Inflammatory macrophage (primary cell): ENCODE data around the gene SRBD1.
A peak's percentile ranks its signal among the peaks of the same experiment; 100 is the strongest.

Source experiments
- DNase-seq, 2 donors: peaks; one replicate each; pipeline ENCODE4 v3.0.0-alpha.2; 2020 to 2022
- total RNA-seq, 18 experiments: gene quantifications; one replicate each; lab custom pipeline; 2026; ENCODE audit warnings: mixed read lengths in 6 of 18, inconsistent platforms in 2 of 18; lab: John Stamatoyannopoulos, UW

SRBD1 gene, protein sequence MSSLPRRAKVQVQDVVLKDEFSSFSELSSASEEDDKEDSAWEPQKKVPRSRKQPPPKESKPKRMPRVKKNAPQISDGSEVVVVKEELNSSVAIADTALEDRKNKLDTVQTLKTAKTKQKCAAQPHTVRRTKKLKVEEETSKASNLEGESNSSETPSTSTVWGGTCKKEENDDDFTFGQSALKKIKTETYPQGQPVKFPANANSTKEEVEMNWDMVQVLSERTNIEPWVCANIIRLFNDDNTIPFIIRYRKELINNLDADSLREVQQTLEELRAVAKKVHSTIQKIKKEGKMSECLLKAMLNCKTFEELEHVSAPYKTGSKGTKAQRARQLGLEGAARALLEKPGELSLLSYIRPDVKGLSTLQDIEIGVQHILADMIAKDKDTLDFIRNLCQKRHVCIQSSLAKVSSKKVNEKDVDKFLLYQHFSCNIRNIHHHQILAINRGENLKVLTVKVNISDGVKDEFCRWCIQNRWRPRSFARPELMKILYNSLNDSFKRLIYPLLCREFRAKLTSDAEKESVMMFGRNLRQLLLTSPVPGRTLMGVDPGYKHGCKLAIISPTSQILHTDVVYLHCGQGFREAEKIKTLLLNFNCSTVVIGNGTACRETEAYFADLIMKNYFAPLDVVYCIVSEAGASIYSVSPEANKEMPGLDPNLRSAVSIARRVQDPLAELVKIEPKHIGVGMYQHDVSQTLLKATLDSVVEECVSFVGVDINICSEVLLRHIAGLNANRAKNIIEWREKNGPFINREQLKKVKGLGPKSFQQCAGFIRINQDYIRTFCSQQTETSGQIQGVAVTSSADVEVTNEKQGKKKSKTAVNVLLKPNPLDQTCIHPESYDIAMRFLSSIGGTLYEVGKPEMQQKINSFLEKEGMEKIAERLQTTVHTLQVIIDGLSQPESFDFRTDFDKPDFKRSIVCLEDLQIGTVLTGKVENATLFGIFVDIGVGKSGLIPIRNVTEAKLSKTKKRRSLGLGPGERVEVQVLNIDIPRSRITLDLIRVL
- total RNA-seq, result 10.3 to 52.6 (median 33.4) reads per million in 18 experiments

DNA sequence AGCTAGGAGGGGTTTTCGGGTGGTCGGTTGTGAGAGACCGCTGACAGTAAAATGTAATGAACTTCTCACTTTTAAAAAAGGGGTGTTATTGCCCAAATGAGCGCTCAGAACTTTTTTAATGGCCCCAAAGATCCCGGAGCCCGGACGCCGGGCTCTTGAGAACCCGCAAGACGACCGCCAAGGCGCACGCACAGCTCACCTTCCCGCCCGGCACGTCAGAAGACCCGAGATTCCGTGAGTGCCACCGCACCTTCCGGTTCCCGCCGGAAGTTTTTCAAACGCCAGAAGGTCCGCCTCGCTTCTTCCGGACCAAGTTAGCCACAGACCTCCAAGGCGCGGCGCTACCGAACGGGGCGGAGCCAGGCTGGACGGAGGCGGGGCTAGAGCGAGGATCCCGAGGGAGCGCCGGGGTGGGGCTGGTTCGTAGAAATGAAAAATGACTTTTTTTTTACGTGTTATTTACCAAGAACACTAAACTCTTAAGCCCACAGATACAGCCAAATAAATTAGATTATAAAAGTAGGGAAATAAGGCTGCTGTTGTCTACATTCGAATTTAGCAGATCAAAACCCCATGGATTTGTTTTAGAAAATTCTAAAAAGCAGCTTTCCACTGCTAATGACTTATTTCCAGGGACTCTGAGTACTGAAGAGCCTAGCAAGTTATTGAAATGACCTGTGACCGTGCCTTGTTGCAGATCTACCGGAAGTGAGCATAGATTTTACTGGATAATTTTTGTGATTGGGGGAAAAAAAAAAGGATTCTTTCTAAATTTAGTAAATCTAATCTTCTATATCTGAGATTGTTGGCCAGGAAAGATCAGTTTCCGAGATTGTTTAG, at the start of gene SRBD1:
TSS of gene SRBD1 (minus strand) at position 248 of the 840 bp plus-strand sequence. CDS start 5,826 bp downstream, outside the sequence.
- peak; percentile 97 for DNase-seq

DNA sequence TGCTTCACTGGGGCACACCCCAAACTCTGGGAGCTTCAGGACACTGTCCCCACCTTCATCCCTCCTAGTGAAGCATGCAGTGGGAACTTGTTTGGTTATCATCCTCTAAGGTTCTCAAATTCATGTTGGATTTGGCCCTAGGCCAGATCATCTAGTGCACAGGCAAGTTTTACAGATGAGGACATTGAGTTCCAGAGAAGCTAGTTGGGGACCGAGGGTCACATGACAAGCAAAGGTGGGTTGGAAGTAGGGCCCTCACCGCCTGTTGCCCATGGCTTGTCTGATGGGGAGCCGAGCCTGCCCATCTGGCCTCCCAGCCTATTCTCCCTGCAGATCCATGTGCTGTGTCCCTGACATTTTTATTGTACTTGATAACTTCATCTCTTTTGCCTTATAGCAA, 43.2 kb upstream of the SRBD1 start:
- DNase-seq, result no peak

DNA sequence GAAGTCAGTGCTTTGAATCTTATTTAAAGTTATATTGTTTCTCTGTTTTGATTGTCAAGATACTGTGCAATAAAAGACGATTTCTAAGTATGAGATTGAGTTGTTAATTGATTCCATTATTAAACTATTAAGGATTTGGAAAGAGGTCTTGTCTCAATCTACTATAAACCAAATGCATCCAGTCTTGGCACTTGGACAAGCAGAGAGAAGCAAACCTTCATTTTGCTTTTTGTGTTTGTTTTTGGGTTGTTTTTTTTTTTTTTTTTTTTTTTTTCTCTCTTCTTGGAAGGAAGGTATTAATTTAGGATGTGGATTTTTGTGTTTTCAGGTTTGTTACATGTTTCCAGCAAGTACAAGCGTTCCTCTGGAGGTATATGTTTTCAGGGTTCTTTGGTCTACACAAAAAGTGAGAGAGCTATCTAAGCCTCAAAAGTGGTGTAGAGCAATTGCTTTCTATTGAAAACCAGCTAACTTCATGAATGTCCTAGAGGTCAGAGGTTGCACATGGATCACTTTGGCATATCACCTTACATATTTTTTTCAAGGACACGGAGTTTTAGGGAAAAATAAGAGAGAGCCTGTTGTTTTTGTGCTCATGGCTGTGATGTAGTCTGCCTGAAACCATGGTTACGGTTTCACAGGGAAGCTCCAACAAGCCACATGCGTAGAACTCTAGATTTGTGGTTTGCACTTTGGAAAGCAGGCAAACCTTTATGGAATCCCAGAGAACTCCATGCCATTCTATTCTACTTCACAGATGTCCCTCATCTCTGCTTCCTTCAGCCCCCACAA, 42.3 kb upstream of the SRBD1 start:
- DNase-seq, result no peak

DNA sequence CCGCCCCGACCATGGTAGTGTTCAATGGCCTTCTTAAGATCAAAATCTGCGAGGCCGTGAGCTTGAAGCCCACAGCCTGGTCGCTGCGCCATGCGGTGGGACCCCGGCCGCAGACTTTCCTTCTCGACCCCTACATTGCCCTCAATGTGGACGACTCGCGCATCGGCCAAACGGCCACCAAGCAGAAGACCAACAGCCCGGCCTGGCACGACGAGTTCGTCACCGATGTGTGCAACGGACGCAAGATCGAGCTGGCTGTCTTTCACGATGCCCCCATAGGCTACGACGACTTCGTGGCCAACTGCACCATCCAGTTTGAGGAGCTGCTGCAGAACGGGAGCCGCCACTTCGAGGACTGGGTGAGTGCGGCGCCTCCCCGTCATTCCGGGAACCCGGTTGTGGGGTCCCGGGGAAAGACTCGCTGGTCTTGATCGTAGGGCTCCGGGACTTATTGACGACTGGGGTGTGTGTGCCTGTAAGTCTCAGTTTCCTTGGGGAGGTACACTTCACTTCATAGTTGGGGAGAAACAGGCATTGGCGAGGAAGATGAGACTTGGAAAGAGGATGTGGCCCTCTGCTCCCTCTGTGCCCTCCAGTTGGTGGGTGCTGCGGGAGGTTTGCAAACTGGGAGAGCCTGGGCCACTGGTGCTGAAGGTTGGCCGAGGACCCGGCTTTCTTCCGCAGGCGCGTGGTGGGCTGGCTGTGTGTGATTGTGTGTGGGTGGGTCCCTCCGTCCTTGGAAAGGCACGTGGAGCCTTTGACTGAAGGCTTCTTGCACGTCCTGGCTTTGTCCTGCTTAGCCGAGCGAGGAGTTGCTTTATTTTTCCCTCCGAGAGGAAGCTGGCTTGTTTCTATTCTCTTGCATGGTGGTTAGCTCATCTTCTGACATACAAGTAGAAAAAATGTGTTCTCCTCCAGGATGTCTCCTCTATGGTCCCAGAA, 41.3 kb upstream of the SRBD1 start:
- peak; percentile 63 to 74 for DNase-seq

DNA sequence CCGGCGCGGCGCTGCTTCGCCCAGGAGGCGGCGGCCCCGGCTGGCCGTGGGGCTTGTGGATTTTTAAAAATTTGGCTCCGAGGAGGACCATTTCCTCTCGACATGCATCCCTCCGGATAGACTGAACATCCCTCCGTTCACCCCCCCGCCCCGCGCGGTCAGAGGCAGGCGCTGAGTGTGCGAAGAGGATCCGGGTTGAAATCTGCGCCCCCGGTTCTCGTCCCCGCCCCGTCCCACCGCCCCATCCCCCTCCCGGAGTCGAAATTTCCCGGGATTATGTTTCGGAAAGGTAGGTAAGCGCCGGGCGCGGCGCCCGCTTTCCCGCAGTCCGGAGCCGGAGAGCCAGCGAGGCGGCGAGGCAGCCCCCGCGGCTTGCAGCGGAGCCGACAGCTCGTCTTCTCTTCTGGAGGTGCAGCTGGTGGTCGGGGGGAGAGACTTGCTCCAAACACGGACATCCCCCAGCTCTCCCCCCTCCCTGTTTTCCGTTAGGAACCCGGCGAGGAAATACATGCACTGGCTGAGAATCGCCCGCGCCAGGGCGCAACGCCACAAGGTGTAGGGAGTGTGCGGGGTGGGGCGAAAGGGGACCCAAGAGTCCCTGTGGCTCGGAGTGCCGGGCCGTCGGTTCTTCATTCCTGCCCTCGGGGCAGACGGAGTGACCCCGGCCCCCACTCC, 40.5 kb upstream of the SRBD1 start, which contains the start of gene PRKCE:
TSS of gene PRKCE (plus strand) at position 261 of the 675 bp plus-strand sequence.
- DNase-seq, result no peak

DNA sequence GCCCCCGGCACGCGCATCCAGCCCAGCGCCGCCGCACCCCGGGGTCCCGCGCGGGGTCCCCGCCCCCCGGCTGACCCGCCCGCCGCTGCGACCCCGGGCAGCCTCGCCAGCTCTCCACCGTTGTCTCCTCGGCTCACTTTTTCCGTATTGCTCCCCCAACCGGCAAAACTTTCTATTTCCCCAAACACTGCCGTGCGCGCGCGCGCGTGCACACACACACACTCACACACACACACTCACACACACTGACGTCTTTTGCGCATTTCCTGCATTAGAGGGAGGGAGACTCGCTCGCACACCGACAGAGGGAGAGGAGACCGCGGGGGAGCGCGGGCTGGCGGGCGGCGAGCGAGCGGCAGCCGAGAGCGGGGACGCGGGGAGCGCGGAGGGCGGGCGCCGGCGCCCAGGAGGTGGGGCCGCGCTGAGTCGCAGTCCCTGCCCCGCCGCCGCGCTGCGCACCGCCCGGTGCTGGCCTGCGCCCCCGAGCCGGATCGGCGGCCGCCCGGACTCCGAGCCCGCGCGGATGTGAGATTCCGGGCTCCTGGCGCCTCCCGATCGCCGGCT, 39.9 kb upstream of the SRBD1 start:
- peak; percentile 93 to 94 for DNase-seq

DNA sequence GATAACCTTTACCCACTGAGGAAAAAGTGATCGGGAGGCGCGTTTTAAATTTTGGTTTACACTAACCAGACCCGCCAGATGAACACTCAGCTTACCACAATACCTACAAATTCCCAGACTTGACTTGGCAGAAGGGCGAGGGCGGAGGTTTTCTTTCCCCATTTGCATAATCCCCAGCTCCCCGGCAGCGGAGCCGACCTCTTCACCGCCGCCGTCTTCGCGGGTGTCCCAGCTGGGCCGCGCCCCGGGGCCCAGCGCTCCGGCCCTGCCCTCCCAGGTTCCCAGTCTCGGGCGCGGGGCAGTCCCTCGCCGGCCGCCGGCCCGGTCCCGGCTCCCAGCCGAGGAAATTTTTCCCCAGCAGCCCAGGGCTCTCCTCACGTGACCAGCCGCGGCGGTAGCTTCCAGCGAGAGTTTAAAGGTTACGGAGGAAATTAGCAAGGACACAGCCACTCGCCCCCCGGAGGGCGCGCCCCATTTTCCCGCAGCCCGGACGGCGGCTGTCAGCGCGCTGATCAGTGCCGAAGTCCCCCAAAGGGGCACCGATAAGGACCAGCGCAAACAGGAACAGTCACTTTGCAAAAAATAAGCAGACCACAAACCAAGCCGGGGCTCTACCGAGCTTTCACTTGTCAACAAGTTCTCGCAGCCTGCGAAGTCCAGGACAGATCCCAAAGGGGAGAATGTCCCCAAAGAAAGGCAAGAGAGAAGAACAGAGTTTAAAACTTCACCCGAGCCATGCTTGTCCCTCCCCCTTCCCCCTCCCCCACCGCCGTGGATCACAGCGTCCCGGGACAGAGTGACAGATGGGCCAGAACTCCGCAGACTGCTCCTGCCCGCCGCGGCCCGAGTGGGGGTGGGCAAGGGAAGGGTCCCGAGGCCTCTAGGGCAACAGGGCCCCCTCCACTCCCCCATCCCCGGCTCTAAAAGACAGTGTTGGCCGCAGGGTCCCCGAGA, 39.1 kb upstream of the SRBD1 start:
- peak; percentile 29 to 48 for DNase-seq

DNA sequence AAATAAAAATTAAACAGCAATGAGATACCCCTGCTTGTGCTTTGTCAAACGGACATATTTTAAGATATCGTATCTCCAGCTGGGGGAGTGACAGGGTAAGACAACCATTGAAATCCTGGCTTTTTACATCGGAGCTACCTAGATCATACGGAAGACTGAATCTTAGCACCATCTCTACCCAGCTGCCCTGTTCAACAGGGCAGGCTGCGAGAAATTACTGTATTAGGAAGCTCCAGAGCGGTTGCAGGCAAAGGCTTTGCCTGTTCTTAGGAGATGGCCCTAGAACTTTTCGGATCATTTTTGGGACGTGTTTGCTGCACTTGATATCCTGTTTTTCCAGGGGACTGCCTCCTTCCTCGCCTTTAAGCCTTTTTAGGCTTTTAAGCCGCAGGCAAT, 38.4 kb upstream of the SRBD1 start:
- peak in 1 of 2 donors; percentile 8 for DNase-seq

DNA sequence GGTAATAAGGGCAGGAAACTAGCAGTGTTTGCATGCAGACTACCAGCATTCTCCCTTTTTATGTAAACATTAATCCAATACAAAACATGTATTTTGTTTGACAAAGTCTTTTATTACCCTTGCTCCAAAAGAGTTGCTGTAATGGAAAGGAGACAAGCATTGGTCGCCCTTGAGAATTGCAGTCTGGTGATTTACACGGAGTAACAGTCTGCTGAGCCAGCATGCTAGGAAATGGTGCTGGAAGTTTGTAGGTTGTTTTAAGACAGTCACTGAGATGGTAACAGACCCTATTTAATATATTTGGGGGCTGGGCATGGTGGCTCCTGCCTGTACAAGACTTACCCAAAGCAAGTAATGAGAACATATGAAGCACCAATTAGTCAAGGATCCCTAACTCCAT, 37.6 kb upstream of the SRBD1 start:
- no peak for DNase-seq

DNA sequence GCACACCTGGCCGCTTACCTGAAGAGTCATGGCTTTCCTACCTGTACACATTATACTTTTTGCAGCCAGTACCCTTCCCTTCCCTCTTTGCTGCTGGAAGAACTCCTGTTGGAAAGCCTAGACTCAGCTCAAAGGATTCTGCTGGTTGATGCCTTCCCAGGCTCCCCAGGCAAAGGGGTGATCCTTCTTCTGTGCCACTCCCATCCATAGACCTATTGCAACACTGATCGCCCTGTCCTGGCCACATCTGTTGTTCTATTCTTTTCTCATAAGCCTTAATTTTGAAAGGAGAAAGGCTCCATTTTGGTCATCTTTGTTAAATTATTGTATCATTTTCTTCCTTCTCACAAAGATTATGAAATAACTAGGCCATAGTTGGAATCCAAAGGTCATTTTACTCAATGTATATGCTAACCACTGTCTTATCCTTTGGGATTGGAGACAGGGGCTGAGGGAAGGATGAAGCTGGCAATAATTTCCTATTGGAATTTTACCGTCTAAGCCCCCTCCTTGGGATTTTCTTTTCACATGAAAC, 37.0 kb upstream of the SRBD1 start:
- DNase-seq, result no peak

DNA sequence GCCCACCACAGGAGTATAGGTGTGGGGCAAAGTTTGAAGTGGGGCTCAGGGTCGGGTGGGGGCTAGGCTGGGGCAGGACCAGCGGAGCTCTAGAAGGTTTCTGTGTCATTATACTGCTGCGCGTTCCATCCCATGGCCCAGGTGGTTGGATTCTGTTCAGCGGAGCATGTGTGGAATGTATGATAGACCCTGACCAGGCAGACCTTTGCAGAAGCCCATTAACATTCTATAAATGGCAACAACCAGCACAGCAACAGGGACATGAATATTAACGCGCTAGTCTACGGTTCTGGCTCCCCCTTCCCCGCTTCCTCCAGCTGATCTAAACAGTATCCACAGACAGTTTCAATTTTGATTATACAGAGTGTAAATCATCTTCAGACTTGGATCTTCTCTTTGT, 36.3 kb upstream of the SRBD1 start:
- no peak for DNase-seq

DNA sequence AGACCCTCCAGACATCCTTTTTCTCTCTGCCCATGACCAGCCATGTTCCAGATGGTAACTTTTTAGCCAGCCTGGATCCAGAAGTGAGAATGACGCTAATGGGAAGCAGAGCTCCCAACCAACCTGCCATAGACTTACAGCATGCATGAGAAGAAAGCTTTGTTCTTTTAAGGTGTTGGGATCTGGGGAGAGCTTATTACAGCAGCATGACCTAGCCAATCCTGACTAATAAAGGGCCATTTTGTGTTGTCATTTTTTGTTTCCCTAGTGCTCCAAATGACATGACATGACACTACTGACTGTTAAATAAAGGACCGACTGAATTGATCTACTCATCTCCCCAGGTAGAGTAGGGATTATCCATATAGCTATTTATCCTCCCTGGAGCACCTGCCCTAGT, 35.2 kb upstream of the SRBD1 start:
- DNase-seq, result no peak

DNA sequence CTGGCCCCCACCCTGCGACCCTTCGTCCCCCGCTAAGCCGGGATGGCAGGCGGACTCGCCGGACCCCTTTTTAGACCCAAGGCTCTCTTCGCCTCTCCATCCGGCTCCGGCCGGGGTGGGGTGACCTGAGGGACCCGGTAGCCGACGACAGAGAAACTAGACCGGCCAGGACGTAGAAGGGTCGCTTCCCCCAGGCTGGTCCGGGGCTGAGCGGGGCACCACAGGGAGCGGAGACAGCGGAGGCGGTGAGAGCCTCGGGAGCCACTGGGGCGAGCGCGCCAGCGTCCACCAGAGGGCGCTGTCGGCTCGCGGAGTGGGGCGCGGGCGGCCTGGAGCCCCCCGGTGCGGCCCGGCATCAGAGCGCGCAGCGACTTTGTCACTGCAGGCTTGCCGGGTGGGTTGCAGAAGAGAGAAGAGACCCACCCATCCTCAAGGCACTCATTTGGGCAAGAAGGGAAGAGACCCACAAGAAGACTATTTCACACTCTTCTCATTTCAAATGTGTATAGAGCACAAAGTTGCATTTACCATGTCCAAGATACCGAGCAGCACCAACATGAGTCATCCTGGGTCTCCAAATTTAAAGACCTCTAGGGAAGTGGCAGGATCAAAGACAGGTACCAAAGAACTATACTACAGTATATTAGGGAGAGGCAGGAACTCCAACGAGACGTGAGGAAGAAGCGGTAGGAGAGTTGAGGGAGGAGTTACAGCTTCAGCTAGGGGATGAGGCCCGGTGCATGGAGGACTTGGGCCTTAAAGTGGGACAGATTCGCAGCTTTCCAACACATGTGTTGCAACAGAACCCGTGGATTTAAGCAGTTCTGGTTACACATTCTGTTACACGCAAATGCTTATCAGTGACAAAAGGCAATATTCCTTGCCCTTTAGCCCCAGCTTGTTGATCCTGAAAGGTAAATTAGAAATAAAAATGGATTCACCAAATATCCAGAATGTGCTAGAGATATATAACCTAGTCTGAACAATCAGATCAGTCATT, 32.8 kb upstream of the SRBD1 start:
- peak; percentile 74 to 76 for DNase-seq

DNA sequence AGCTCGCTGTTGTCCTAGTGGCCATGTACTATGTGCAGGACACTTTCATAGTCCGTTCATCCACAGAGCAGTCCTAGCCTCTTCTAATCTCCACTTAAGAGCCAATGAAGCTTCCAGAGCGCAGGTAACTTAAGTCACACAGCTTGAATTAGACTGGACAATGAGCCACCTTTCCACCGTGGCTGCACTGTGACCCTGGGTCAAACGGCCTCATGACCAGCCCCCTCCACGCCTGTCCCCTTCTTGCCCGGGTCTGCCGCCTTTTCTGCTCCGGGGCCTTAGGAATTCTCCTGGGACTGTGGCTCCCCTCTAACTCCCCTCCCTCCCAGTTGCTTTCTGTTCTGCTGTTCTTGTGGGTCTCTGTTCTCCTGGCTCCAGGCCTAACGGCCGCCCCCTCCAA, 32.0 kb upstream of the SRBD1 start:
- no peak for DNase-seq

DNA sequence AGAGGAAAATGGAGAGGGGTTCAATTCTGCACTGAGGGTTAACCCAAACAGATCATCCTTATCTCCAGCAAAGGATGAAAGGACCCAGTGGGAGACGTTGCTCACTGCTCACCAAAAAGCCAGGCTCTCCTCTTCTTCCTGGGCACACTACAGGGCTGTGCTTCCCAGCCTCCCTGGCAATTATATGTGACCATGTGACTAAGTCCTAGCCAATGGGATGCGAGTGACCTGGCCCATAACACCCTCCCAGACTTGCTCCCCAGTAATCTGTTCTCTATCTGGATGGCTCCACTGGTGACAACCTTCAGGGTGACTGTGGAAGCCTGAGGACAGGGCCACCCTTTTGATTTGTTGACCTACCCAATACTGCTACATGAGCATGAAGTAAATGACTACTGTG, 29.5 kb upstream of the SRBD1 start:
- DNase-seq, result no peak

DNA sequence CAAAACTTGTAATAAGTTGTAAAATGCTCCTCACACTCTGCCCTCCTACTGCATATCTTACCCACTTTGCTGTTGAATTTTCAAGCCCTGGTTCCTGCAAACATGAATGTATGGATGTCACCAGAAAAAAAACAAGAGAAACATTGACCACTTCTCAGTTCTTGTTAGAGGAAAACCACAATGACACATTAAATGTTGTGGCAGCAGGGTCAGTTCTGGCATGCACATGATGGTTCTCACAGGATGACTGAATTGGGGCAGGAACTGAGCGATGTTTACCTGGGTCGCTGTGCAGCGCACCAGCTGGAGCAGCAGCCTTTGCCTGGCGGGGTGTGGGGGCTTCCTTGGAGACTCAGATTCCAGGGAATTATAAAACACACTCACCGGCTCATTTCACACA, 26.4 kb upstream of the SRBD1 start:
- DNase-seq, result peak; percentile 77 to 81

DNA sequence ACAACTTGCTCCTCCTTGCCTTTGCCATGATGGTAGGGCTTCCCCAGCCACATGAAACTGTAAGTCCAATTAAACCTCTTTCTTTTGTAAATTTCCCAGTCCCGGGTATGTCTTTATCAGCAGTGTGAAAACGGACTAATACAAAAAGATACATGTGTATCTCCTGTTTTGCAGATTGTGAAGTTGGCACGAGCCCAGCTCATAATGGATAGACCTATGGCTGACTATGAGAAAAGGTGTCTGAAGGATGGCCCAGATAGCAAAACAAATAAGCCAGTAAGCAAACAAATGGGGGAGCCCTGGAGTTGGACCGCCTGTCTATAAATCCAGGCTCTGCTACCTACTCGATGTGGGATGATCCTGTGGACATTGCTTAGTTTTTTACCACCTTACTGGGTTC, 24.9 kb upstream of the SRBD1 start:
- no peak for DNase-seq
